T-helper 9 cell (primary cell): ENCODE results near the gene STAC3.
A peak's percentile ranks its signal among the peaks of the same experiment; 100 is the strongest.

Experiments used
- DNase-seq: peaks from one replicate; pipeline ENCODE4 v3.0.0-alpha.2; 2020

The STAC3 gene

DNA sequence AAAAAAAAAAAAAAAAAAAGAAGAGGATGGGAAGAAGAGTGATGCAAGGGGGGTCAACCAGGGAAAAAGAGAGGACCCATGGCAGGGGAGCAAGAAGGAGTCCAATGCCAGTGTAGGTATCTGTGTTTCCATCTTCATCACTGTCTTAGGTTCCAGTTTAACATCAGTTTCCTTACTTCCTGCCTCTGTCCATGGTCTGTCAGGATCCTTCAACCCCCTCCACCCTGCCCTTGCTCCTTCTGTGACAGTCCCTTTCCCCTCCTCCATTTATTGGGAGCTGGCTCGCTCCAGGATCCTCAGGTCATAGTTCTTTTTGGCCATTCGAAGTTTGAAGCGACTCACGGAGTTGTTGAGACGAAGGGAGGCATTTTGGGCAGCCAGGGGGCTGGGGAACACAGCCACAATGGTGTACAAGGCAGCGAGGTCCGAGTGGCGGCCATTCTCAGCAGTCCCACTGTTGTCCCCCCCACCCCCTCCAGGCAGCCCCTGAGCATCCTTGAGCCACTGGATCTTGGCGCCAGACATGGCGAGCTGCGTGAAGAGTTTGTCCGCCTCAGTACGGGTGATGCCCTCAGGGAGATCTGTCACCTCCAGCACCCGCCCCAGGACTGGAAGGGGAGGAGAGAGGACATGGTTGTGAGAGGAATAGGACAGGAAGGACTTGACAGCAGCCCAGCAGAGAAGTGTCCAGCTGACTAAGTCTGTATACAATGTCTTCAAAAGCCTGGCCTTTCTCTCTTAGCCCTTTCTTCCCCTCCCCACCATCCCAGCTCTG, 3.7 kb upstream of the STAC3 start:
- no peak for DNase-seq

DNA sequence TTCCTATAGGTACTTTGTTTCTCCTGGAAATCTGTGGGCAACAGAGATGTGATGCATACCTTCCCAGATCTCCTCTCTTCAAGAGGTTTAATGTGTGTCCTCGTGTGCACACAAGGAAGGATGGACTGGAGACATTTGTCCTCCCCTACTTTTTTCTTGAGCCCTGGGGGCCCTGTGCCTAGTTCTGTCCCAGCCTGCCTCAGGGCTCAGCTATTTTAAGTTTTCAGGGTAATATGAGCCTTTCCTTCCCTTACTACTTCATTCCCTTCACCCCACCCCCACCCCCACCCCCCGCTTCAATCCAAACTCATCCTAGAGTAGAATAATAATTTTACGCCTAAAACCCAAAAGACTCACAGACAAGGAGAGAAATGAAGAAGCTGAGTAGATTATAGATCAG, 446 bp downstream of the STAC3 start:
- DNase-seq, result no peak

DNA sequence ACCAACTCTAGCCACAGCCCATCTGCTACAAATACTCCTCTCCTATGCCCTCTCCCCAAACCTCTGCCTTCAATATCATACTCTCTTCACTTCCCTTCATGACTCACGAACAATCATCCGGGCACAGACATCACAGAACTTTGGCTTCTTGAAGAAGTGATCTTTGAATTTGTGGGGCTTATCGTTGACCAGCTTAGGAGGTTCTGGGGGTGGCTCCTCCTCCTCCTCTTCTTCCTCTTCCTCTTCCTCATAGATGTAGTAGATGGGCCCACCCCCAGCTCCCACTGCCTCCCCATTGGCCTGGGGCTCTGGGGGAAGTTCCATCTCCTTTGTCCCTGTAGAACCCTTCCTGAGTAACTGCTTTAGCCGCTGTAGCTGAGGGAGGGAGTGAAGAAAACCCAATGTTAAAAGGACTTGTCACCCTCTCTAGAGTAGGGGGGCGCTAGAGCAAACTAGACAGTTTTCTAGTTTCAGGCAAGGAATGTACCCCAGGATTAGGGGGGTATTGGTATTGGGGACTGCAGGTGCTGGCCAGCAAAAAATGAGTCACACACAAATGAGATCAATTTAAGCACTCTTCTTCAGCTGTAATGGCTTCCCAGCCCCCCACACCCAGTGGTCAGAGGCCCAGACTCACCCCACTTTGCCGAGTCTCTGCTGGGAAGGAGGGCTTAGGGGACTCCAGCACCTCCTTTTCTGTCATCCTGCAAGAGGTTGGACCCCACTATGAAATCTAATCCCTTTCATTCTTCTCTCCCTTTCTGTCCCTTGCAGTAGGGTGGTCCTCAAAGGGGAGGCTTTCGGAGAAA, 1.8 kb downstream of the STAC3 start:
- DNase-seq, result no peak

- no peak for DNase-seq
These were observed 3.9 kb downstream of the STAC3 start for GRCh38 chr12:57247041-57247440.

GRCh38 chr12:57244312-57244696, 6.7 kb downstream of the STAC3 start:
- no peak for DNase-seq

- DNase-seq, result peak; percentile 83
These were observed 7.3 kb downstream of the STAC3 start for GRCh38 chr12:57243521-57244311.

GRCh38 chr12:57242691-57243454, 8.1 kb downstream of the STAC3 start:
- DNase-seq, result peak; percentile 61

DNA sequence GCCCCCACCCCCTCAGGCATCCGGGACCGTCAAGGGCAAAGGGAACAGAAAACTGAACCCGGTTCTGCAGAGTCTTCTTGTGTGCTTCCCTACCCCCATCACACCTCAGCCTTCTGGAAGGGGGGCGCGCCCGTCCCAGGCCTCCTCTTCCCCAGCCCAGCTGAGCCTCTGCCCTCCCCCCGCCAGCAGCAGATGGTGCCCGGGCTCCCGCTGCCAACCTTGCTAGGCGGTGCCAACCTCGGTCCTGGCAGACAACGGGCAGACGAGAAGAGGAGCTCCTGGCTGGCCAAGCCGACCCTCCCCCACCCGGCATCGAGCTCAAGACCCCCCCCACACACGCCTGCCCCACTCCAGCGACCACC, 8.7 kb downstream of the STAC3 start:
- DNase-seq, result no peak

DNA sequence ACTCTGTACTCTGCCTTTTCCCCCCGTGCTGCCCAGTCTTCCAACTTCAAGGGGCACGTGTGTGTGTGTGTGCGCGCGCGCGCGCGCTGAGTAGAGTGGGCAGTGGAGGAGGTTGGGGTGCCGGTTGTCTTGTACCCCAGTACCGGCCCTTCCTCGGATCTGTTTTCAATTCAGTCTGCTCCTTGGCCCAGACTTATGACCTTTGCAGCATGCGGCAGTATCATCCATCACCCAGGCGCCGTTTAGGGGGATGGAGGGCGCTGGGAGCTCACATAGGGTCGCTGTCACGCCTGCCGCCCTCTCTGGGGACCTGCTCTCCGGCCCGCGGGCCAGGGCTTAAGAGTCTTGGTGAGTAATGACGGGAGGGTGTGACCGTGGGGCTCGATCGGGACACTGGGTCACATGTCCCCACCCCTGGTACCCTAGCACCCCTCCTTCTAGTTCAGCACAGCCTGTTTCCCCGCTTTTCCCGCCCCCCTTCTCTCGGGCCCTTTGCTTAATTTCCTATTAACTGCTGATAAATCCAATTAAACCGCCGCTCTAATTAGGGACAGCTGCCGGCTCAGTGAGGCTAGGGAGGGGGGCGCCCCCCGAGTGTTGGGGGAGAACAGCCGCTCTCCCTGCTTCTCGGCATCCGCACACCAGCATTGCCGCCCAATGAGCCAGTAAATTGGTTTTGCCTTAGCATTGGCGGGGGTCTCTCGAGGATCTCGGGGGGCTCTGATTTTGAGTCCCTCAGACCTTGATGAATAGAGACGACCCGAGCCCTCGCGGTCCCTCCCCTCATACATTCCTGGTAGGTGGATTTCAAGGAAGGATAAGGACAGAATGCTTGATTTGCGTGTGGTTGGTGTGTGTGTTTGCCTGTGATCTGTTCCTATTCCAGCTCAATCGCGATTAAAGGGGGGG, 9.3 kb downstream of the STAC3 start:
- no peak for DNase-seq

- no peak for DNase-seq
These were observed 10.0 kb downstream of the STAC3 start for GRCh38 chr12:57240926-57241401.

DNA sequence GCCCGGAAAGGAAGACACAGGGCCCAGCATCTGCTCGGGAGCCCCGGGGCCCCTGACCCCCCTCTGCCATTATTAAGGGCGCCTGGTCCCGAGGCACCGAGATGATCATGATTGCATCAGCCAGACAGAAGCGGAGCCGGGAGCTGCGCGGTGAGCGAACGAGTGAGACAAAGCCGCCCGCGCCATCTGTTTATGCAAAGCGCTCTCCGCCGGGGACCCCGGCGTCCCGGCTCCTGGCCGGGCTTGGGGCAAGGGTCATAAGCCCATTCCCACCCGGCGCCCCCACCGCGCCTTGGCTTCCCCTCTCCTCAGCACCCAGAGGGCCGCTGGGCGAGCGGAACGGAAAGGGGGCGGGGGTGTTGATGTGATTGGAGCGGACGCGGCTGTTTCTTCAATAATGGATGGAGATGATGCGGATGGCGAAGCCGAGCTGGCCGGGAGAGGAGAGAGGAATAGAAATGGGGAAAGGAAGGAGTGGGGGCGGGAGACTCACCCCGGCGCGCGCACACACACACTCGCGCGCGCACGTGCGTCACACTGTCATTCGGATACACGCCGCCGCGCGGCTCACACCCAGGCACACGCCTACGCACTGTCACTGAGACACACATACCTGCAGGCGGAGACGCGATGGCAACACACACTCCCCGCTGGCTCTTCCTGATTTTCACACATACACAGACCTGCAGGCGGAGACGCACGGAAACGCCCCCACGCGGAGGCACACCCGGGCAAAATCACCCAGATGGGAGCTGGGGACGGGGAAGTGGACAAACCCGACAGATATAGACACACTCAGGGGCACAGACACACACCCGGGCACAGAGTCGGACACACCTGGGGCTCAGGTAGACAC, 10.7 kb downstream of the STAC3 start:
- DNase-seq, result peak; percentile 58

GRCh38 chr12:57239587-57240065, 11.4 kb downstream of the STAC3 start:
- no peak for DNase-seq

- DNase-seq, result peak; percentile 88
These were observed 12.0 kb downstream of the STAC3 start for GRCh38 chr12:57238854-57239554.

DNA sequence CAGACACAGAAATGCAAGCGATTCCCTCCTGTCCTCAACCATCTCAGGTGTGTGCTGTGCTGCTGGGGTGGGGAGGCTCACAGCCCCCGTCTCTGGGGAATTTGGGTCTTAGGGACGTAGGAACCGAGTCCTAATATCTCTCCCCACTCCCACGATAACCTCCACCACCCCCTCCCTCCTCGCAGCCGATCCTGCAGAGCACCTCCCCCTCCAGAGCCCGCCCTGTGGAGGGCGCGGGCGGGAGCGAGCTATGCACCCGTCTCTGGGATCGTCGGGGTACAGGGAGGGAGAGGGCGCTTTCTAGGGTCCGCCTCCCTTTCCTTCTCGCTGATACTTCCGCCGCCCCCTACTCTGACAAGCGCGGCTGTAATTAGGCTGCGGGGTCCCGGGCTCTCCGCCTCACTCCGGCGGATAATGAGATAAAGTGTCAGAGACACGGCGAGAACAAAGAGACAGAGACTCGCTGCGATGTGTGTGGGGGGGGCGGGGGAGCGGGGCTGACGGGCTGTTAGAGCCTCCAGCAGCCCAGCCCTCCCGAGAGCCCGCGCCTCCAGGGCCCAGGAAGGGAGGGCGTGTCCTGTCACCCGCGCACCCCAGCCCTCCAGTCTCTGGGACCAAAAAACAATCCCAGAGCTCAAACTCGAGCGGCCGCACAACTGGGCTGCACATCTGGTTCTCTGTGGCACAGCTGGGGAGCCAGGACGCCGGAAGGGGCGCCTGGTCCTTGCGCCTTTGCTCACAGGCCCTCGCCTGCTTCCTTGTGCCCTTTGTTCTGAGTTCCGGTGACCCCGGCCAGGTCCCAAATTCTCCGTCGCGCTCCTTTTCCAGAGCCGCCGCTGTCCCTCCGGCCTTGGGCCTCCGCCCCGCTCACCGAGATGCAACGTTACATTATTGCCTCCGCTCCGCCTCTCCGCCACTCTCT, 12.8 kb downstream of the STAC3 start:
- peak; percentile 29 for DNase-seq

GRCh38 chr12:57237596-57237931, 13.4 kb downstream of the STAC3 start:
- no peak for DNase-seq

- no peak for DNase-seq
These were observed 13.9 kb downstream of the STAC3 start for GRCh38 chr12:57236925-57237595.

DNA sequence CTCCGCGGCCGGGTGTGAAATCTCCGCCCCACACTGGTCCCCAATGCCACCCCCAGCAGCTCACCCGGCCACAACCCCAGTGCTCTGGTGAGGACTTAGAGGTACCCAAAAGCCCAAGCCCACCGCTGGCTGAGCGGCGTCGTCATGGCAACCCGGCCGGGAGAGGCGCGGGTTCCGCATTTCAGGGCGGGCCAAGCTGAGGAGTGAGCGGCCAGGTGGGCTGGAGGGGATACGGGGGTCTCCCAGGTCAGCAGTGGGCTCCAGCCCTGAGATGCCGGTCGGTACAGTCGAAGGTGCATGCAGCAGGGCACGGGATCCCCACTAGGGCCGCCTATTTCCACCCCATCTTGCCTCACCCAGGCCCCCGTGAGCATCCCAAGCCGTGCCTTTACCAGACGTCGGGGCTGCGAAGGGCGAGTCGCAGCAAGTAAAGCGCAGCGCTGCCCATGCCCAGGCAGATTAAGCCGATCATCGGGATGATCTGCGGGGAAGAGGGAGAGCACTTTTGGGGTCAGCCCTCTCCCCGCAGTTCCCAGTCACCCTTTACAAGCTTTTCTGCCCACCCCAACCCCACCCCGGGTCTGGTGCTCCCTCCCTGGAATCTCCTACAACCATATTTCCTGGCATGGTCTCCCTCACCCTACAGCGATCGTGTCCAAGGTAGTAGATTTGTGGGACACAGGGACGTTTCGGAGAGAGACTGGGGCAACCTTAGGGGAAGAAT, 14.6 kb downstream of the STAC3 start:
- DNase-seq, result no peak
